Lower leg skin (tissue), 3 donors: ENCODE measurements around the gene CRACR2A.

Experiments used
- CTCF ChIP-seq, 3 donors: fragments of 450-650 bp; IDR thresholded peaks; one replicate each; pipeline ENCODE4 v1.5.1; 2016; ENCODE audit warnings: antibody characterized with exemption in 3 of 3, mild to moderate bottlenecking in 3 of 3, moderate library complexity in 2 of 3
- POLR2A ChIP-seq, 2 donors: fragments of 450-650 bp; IDR thresholded peaks; one replicate each; pipeline ENCODE4 v1.6.1; 2016 to 2017; ENCODE audit warnings: antibody characterized with exemption in 2 of 2, mild to moderate bottlenecking in 1 of 2, moderate library complexity in 1 of 2

DNA sequence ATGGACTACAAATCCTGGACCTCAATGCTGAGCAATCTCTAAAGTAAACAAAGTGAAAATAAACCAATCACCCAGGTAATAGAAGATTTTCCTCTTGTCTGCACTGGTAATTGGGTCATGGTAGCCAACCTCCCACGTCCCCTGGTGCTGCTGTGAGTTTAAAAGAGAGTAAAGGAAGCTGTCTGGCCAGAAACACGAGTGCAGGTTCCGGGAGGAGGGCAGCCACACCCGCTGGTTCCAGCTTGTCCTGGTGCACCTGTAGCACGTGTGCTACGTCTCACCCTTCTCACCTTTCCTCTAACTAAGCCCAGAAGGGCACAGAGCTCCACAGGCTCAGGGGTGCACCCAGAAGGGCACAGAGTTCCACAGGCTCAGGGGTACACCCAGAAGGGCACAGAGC lies 5.4 kb downstream of the CRACR2A start:
- TF ChIP-seq CTCF (IDR thresholded peaks at IDR 0.05) = no peak
- TF ChIP-seq POLR2A (IDR thresholded peaks at IDR 0.05) = no peak
